Right hindlimb (tissue), 1 donor: Measurements from ENCODE around the gene SCUBE1.

Experiments
- DNase-seq: peaks from one replicate; pipeline ENCODE4 v3.0.0-alpha.2; 2018

The SCUBE1 gene

GRCh38 chr22:43275545-43276317 lies 67.4 kb downstream of the SCUBE1 start:
- no peak for DNase-seq

DNA sequence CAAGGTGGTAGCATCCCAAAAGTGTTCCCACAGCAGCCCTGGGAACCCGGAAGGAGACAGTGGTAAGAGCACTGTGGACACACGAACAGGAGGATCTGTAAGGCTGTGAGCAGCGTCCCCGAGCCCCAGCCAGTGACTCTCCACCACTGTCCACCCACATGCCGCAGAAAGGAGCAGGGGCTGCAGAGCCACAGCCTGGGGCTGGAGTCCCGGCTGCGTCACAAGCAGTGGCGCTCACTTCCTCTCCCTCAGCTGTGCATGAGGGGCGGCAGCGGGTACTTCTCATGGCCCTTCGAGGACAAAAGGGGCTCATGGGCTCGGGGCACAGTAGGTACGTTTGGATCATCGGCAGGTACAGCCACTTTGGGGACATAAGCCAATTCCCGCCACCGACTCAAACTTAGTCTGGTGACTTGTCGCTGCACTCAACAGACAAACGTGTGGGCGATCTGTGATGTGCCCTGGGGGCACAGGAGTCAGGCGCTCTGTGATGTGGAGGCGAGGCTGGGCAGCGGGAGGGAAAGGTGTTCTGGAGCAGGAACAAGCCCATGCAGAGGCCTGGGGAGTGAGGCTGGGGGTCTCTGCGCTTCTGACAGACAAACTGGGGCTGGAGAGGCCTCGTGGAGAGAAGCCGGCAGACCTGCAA lies 68.5 kb downstream of the SCUBE1 start:
- DNase-seq: no peak

- peak; percentile 70 for DNase-seq
These were observed 69.2 kb downstream of the SCUBE1 start for GRCh38 chr22:43273902-43274484.

GRCh38 chr22:43272869-43273318 lies 70.3 kb downstream of the SCUBE1 start:
- no peak for DNase-seq

GRCh38 chr22:43272301-43272700 lies 70.9 kb downstream of the SCUBE1 start:
- DNase-seq: no peak

GRCh38 chr22:43270949-43271348 lies 72.2 kb downstream of the SCUBE1 start:
- DNase-seq: no peak

DNA sequence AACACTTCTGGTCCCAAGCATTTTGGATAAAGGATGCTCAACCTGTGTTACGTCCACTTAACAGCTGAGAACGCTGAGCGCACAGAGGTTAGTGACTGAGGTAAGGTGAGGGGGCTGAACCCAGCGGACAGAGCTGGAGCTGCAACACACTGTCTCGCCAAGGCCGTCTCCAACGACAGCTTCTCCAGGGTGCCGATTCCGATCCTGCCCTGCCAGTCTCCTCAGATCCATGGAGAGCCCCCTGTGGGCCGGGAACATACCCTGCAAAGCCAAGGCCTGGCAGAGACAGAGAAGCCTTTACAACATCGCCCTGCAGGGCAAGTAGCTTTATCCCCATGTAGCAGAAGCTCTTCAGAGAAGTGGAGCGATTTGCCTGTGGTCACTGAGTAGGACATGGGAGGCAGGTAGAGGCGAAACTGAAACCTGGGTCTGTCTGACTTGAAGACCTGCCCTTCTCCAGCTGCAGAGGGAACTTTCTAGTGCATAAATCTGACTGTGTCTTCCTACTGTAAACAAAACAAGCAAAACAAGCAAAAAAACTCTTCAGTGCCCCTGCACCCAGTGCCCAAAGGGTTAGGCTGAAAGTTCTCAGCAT lies 72.8 kb downstream of the SCUBE1 start:
- DNase-seq: no peak

DNA sequence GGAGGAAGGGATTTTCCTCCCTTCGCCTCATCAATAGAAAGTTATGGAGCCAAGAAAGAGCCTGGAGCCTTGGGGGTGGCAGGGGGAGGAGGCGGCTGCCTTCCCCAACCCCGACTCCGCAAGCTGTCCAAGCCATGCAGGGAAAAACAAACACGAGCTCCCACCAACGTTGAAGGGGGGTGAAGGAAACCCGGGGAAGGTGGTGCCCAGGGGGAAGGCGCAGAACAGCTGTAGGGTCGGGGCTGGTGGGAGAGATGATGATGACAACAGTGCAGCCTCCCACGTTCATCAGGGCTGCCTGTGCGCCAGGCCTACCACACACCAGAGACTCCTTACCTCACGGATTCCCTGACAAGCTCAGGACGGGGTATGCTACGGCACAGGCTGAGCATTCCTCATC lies 73.5 kb downstream of the SCUBE1 start:
- no peak for DNase-seq

DNA sequence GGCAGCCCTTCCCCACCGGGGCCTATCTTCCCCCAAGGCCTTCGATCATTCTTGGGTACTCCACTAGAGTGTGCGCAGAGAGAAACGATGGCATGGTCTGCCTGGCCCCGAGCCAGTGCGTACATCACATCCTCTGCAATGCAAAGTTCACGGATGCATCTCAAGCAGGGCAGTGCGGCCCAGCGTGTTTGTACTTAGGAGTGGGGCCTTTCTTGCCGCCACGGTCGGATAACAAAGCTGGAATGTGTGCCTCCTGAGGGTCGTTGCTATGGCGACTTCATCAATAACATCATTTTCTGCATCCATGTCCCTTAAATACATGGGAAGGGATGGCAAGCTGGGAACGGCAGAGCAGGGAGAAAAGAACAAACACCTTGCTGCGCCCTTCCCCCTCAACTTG lies 73.9 kb downstream of the SCUBE1 start:
- no peak for DNase-seq

DNA sequence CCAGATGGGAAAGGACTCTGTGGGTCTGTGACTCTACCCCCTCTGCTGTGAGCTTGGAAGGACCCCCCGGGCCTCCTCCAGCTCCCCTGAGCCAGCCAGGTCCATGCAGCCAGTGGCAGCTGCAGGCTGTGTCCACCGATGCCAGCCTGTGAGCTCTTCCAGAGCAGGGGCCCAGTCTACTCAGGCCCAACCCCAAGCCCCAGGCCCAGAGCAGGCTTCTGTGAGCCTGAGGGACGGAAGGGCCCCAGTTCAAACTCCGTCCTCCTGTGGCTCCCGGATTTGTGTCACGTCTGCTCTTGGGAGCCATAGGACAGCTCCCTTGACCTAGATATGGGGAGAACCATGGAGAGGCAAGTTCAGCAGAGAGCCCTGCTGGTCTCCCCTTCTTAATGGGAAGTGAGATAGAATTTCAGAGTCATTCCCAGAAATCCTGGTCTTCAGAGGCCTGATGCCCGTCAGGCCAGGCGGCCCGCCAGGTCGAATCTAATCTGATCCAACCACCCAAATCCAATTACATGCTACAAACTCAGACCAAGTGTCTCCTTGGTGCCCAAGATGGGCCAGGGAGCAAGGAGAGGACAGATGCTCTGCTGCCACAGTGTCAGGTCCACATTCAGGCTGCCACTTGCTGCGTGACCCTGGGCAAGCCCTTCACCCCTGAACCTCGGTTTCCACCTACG lies 75.1 kb downstream of the SCUBE1 start:
- no peak for DNase-seq

- no peak for DNase-seq
These were observed 75.7 kb downstream of the SCUBE1 start for GRCh38 chr22:43267332-43267980.

DNA sequence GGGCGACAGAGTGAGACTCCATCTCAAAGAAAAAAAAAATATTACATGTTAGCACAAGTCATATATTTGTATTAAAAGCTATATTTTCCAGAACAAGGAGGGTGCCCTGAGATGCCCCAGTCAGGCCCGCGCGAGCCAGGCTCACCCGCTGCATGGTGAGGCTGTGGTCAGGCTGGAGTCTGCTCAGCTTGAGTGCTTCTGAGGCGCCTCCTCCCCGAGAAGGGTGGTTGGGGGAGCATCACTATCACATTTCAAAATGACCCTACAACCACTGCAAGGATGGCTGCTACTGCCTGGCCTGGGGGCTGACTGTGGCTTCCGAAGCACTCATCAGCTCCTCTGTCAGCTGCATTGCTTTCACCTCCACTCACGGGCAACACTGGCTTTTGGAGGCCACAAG lies 77.1 kb downstream of the SCUBE1 start:
- no peak for DNase-seq

- peak; percentile 78 for DNase-seq
These were observed 79.3 kb downstream of the SCUBE1 start for GRCh38 chr22:43263645-43264514.

DNA sequence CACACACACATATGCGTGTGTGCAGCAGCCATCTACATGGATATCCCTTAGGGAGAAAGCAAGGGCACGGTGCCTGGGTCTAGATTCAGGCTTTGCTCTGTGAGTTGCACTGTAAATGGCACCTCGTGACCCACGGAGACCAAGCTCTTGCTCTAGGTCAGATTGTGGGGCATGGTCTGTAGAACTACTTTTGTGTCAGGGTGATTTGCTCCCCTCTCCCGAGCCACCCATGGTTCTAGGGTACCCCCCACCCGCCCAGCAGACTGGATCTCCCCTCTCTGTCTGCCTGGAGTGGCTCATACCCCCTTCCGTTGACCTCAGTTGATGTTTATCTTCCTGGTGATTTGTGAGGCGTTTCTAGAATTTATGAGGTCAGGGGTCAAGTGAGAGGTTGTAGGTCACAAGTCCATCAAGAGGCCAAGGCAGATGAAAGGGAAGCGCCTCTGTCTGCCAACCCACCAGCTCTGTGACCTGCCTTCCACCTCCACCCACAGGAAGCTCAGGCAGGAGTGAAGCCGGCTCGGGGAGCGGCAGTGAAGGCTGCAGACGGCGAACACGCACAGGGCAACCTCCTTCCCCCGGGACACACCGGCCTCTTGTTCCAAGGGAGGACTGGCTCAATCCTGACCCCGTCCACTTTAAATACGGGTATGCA lies 80.1 kb downstream of the SCUBE1 start:
- no peak for DNase-seq

- DNase-seq: no peak
These were observed 82.6 kb downstream of the SCUBE1 start for GRCh38 chr22:43260331-43261231.

GRCh38 chr22:43257961-43258360 lies 85.2 kb downstream of the SCUBE1 start:
- no peak for DNase-seq

DNA sequence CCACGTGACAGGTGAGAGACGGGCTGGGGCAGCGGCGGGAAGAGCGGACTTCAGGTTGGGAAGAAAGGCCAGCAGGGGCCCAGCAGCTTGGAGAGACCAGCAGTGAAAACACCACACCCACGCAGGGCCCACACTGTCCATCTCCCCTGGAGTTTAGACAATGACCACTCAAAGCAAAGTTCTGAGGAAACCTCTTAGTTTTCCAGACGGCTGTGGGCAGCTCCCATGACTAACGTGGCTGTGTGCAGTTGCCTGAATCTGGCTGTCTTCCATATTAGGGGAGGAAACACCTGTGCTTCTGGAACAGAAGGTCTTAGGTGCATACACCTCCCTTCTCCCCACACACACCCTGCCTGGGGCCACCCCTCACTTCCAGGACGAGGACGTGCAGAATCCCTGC lies 85.6 kb downstream of the SCUBE1 start:
- no peak for DNase-seq

- no peak for DNase-seq
These were observed 86.1 kb downstream of the SCUBE1 start for GRCh38 chr22:43256976-43257545.

DNA sequence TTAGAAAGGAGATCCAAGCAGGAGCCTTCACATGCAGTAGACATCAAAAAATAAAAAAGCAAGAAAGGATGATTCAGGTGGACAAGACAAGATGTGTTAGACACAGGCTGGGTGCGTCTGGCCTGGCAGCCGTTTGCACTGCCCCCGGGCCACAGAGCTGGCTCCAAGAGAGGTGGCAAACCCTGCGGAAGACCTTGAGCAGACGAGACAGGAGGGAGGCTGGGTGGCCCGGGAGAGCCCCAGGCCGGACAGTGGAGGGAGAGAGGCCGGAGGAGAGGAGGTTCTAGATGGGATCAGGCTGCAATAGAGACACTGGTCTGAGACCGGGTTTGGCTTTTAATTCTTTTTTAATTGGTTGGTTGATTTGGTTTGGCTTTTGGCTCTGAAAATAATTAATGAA lies 86.6 kb downstream of the SCUBE1 start:
- DNase-seq: no peak

- DNase-seq: no peak
These were observed 87.9 kb downstream of the SCUBE1 start for GRCh38 chr22:43255299-43255698.
